Caco-2 (cell line): ENCODE measurements around the gene PARP8. TPM values are rescaled to one million over a fixed set of nuclear protein-coding genes. Genes with fewer than 3 reads are reported as not detected.

Experiments
- BruUV-seq: library from RNA; stranded (reverse); fragments of 400-500 nt; replicated peaks from 2 replicates; lab custom pipeline; 2021; lab: Mats Ljungman, UMichigan
- CTCF ChIA-PET: fragments of 300-600 bp; sonication (Branson Sonifier 250); formaldehyde crosslinking; loops from one replicate; lab custom pipeline; 2022; ENCODE audit warnings: antibody characterized with exemption; lab: Charles Lee
- POLR2A ChIA-PET: fragments of 300-600 bp; sonication (Branson Sonifier 250); formaldehyde crosslinking; loops from one replicate; lab custom pipeline; 2022; ENCODE audit warnings: antibody characterized with exemption; lab: Charles Lee
- DNase-seq, 2 experiments: peaks; one replicate each; pipeline versions ENCODE4 v3.0.0 to v3.0.0-alpha.2; 2020 to 2022
- H3K27me3 ChIP-seq: replicated peaks from 2 replicates; pipeline ENCODE4 v1.6.0; 2011; ENCODE audit warnings: low read length; ENCODE audit not compliant: control insufficient read depth, insufficient read depth
- H3K36me3 ChIP-seq: 2 replicates; pipeline ENCODE4 v1.5.1; 2011; ENCODE audit warnings: low read length; ENCODE audit not compliant: control insufficient read depth, insufficient read depth
- H3K4me1 ChIP-seq: fragments of 250-450 bp; sonication (Bioruptor Pico); 2 replicates; pipeline ENCODE4 v1.5.1; 2020; ENCODE audit warnings: mild to moderate bottlenecking
- H3K4me3 ChIP-seq: 2 replicates; pipeline ENCODE4 v1.5.1; 2011; ENCODE audit warnings: low read depth, mild to moderate bottlenecking, control low read depth, low read length
- H3K9me3 ChIP-seq: fragments of 250-450 bp; sonication (Bioruptor Pico); 2 replicates; pipeline ENCODE4 v1.5.1; 2020; ENCODE audit warnings: mild to moderate bottlenecking, moderate library complexity
- H3K27ac Mint-ChIP-seq: one replicate; pipeline ENCODE4 v1.8.0; 2022; ENCODE audit warnings: mixed read lengths; ENCODE audit not compliant: unreplicated experiment
- H3K27me3 Mint-ChIP-seq: one replicate; pipeline ENCODE4 v1.8.0; 2022; ENCODE audit warnings: mixed read lengths; ENCODE audit not compliant: insufficient read depth, unreplicated experiment
- H3K36me3 Mint-ChIP-seq: one replicate; pipeline ENCODE4 v1.8.0; 2022; ENCODE audit warnings: mild to moderate bottlenecking, mixed read lengths; ENCODE audit not compliant: insufficient read depth, unreplicated experiment
- H3K4me1 Mint-ChIP-seq: one replicate; pipeline ENCODE4 v1.8.0; 2022; ENCODE audit warnings: low read depth, mixed read lengths; ENCODE audit not compliant: unreplicated experiment
- H3K4me3 Mint-ChIP-seq: one replicate; pipeline ENCODE4 v1.8.0; 2022; ENCODE audit warnings: mild to moderate bottlenecking, moderate library complexity, mixed read lengths; ENCODE audit not compliant: unreplicated experiment
- H3K9me3 Mint-ChIP-seq: one replicate; pipeline ENCODE4 v1.8.0; 2022; ENCODE audit warnings: mixed read lengths; ENCODE audit not compliant: unreplicated experiment
- intact Hi-C: fragments of 100-400 bp; cut with micrococcal nuclease; formaldehyde crosslinking; loops from one replicate; pipeline ENCODE4 v1.10.0; 2022; ENCODE audit not compliant: unreplicated experiment
- total RNA-seq: library from RNA; stranded (reverse); gene quantifications from 2 replicates; pipeline ENCODE4 v1.2.3, GENCODE V29; 2022
- TF ChIP-seq, protein P1 (sequence below), 2 experiments: fragments of 200-600 bp in 1 of 2; IDR thresholded peaks; 1 replicate in 1 of 2; 2 replicates in 1 of 2; pipeline versions ENCODE4 v1.5.1 to v1.8.0; 2011 to 2022; ENCODE audit warnings: antibody characterized with exemption in 1 of 2, control low read depth in 1 of 2, inconsistent platforms in 1 of 2, low read depth in 1 of 2, low read length in 1 of 2, mild to moderate bottlenecking in 1 of 2, moderate library complexity in 1 of 2; ENCODE audit not compliant: insufficient read depth in 1 of 2, severe bottlenecking in 1 of 2, unreplicated experiment in 1 of 2

The PARP8 gene
- total RNA-seq, 1 experiment from 2014 or later, result 0.79 TPM

DNA sequence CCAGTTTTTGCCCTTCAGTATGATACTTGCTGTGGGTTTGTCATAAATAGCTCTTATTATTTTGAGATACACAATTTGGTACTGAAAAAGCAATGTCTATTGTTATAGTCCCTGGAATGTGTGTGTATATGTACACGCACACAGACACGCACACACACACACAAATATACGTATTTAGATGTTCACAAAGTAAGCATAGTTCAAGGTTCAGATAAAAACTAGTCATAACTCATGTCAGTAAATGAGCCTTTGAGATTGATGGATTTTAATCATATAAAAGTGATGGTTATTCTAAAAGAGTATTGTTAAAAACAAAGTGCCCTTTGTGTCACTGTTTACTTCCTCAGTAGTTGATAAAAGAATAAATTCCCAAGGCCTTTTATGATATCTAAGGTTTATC is 147.3 kb downstream of the PARP8 start:
- H3K9me3 ChIP-seq, result no peaks in the 10 kb centered on the region; the same call in 1 of the 2 replicates
- Mint-ChIP-seq H3K27ac (no peak overlapping the region), H3K27me3 (no peaks in the 10 kb centered on the region), H3K4me1 (no peaks in the 10 kb centered on the region), H3K9me3 (no peaks in the 10 kb centered on the region), H3K36me3 (no peaks in the 10 kb centered on the region), H3K4me3 (no peak overlapping the region)
- H3K4me1 ChIP-seq, result no peaks in the 10 kb centered on the region
- no peak for DNase-seq
- no peaks in the 10 kb centered on the region for H3K36me3 ChIP-seq
- POLR2A ChIA-PET, result no interaction called here
- H3K4me3 ChIP-seq, result no peak overlapping the region
- TF ChIP-seq, protein P1, sequence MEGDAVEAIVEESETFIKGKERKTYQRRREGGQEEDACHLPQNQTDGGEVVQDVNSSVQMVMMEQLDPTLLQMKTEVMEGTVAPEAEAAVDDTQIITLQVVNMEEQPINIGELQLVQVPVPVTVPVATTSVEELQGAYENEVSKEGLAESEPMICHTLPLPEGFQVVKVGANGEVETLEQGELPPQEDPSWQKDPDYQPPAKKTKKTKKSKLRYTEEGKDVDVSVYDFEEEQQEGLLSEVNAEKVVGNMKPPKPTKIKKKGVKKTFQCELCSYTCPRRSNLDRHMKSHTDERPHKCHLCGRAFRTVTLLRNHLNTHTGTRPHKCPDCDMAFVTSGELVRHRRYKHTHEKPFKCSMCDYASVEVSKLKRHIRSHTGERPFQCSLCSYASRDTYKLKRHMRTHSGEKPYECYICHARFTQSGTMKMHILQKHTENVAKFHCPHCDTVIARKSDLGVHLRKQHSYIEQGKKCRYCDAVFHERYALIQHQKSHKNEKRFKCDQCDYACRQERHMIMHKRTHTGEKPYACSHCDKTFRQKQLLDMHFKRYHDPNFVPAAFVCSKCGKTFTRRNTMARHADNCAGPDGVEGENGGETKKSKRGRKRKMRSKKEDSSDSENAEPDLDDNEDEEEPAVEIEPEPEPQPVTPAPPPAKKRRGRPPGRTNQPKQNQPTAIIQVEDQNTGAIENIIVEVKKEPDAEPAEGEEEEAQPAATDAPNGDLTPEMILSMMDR (IDR thresholded peaks at IDR 0.05; ENCODE audit: insufficient read depth in 1 of 2, low read depth in 1 of 2, low read length in 1 of 2, severe bottlenecking in 1 of 2, unreplicated experiment in 1 of 2), result no peak
- CTCF ChIA-PET, result no interaction called here
- intact Hi-C loops, result no loop called here
- no peaks in the 10 kb centered on the region for H3K27me3 ChIP-seq
- BruUV-seq, result no TSS peak

DNA sequence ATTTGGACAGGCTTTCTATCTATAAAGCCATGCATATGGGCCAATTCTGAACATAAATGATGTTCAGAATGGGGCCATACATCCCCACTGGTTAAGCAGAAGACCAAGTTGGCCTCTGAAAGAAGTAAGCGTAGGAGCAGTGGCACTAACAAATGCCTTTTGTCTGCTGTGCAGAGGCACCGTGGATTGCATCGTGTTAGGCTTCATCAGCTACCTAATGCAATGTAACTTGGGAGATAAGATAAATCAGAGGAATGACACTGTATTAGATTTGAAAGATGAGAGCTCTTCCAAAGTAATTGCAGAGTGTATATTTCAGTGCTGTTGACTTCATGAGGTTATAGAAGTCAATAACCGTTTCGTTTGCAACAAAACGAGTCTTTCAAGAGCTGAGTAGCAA is 148.1 kb downstream of the PARP8 start:
- no peaks in the 10 kb centered on the region for H3K4me1 ChIP-seq
- ChIA-PET CTCF (no interaction called here), POLR2A (no interaction called here)
- DNase-seq, result no peak
- no peaks in the 10 kb centered on the region for H3K27me3 ChIP-seq
- Mint-ChIP-seq H3K9me3 (no peaks in the 10 kb centered on the region), H3K36me3 (no peaks in the 10 kb centered on the region), H3K27ac (no peak overlapping the region), H3K4me1 (no peaks in the 10 kb centered on the region), H3K27me3 (no peaks in the 10 kb centered on the region), H3K4me3 (no peak overlapping the region)
- H3K36me3 ChIP-seq, result no peaks in the 10 kb centered on the region
- TF ChIP-seq, protein P1 (IDR thresholded peaks at IDR 0.05; ENCODE audit: insufficient read depth in 1 of 2, low read depth in 1 of 2, low read length in 1 of 2, severe bottlenecking in 1 of 2, unreplicated experiment in 1 of 2), result no peak
- BruUV-seq, result no TSS peak
- no peak overlapping the region for H3K4me3 ChIP-seq
- H3K9me3 ChIP-seq, result no peaks in the 10 kb centered on the region; the same call in 1 of the 2 replicates
- intact Hi-C loops, result no loop called here

GRCh38 chr5:50822046-50822445 is 155.6 kb downstream of the PARP8 start:
- H3K27me3 Mint-ChIP-seq, result no peaks in the 10 kb centered on the region
- ChIA-PET CTCF (no interaction called here), POLR2A (no interaction called here)
- no peaks in the 10 kb centered on the region for H3K4me1 Mint-ChIP-seq
- DNase-seq, result no peak
- no peak overlapping the region for H3K27ac Mint-ChIP-seq
- Histone ChIP-seq H3K4me3 (no peak overlapping the region), H3K4me1 (no peaks in the 10 kb centered on the region), H3K27me3 (no peaks in the 10 kb centered on the region), H3K36me3 (no peaks in the 10 kb centered on the region), H3K9me3 (no peaks in the 10 kb centered on the region)
- TF ChIP-seq, protein P1 (IDR thresholded peaks at IDR 0.05; ENCODE audit: insufficient read depth in 1 of 2, low read depth in 1 of 2, low read length in 1 of 2, severe bottlenecking in 1 of 2, unreplicated experiment in 1 of 2), result no peak
- no peaks in the 10 kb centered on the region for H3K36me3 Mint-ChIP-seq
- intact Hi-C loops, result no loop called here
- H3K4me3 Mint-ChIP-seq, result no peak overlapping the region
- no TSS peak for BruUV-seq
- no peaks in the 10 kb centered on the region for H3K9me3 Mint-ChIP-seq
